GM08714 (cell line): ENCODE results near the gene B3GAT2.
"Not testable (repeated sequence)": the region's sequence is repeated elsewhere in the genome, so short reads cannot be mapped to it uniquely, and the experiment has no call there.

Experiments used
- H3K4me3 ChIP-seq: fragments of 200-500 bp; sonication (Bioruptor generic); 2 replicates; pipeline ENCODE4 v1.5.1; 2014; ENCODE audit warnings: mild to moderate bottlenecking, low read length, inconsistent platforms
- ZNF274 ChIP-seq: IDR thresholded peaks from 2 replicates; pipeline ENCODE4 v1.6.1; 2012; ENCODE audit warnings: mild to moderate bottlenecking, low read depth, low read length

The B3GAT2 gene

DNA sequence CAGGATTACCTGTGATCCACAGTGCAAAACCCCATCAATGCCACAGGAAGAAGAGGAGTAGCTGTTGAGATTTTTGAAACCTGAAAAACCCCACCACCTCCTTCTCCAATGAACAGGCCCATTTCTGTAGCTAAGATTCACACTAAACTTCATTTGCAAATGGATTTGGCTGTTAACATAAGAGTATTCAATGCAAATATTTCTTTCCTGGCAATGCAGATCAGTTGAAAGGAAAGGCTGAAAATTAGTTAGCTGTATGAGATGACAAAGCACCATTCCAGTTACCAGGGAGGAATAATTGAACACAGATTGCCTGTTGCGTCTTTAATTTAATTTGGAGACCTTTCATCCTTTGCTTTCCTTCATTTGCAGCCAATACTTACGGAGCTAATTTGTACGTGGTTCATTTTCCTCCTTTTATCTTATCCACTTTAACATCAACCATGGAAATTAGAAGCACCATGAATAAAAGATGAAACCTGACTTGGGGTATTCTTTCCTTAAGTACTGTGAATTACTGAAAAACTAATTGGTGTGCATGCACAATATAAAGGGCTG lies 4.2 kb downstream of the B3GAT2 start:
- no peak overlapping the region for H3K4me3 ChIP-seq
- TF ChIP-seq ZNF274 = no peak

DNA sequence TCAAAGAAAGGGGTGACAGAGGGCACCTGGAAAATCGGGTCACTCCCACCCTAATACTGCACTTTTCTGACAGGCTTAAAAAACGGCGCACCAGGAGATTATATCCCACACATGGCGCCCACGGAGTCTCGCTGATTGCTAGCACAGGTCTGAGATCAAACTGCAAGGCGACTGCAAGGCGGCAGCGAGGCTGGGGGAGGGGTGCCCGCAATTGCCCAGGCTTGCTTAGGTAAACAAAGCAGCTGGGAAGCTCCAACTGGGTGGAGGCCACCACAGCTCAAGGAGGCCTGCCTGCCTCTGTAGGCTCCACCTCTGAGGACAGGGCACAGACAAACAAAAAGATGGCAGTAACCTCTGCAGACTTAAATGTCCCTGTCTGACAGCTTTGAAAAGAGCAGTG lies 12.5 kb downstream of the B3GAT2 start:
- H3K4me3 ChIP-seq = not testable (repeated sequence)

DNA sequence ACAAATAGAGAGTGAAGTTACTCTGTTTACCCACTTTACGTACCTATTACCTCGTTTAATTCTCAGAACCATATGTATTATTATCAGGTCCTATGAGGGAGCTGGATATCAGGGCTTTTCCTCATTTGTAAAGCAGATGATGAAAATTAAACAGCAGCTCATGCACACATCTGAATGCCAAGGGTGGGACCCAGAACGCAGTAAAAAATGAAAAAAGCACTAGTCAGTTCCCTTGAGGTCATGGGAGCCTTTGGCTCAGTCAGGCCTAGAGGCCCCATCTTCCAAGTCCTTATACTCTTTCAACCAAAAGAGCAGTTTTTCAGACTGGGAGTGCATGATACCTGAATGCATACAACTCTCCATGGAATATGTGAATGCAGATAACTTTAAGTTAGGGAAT lies 23.0 kb downstream of the B3GAT2 start:
- no peak overlapping the region for H3K4me3 ChIP-seq
- TF ChIP-seq ZNF274 = no peak

DNA sequence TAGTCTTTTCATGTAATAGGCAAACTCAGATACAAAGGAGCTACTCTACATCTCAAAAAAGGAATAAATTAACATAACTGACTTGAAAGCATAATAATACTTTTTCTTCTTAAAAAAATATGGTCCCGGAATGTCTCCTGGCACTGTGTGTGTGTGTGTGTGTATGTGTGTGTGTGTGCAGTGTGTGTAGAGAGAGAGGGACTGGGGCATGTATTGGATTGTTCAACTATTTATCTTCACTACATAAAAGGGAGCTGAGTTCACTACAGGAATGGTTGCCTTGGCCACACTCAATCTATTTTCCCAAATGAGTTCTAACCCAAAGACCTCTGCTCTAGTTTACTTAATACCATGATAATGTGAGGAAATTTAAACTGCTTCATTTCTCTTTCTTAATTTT lies 51.1 kb downstream of the B3GAT2 start:
- no peak for TF ChIP-seq ZNF274
- H3K4me3 ChIP-seq = no peak overlapping the region

DNA sequence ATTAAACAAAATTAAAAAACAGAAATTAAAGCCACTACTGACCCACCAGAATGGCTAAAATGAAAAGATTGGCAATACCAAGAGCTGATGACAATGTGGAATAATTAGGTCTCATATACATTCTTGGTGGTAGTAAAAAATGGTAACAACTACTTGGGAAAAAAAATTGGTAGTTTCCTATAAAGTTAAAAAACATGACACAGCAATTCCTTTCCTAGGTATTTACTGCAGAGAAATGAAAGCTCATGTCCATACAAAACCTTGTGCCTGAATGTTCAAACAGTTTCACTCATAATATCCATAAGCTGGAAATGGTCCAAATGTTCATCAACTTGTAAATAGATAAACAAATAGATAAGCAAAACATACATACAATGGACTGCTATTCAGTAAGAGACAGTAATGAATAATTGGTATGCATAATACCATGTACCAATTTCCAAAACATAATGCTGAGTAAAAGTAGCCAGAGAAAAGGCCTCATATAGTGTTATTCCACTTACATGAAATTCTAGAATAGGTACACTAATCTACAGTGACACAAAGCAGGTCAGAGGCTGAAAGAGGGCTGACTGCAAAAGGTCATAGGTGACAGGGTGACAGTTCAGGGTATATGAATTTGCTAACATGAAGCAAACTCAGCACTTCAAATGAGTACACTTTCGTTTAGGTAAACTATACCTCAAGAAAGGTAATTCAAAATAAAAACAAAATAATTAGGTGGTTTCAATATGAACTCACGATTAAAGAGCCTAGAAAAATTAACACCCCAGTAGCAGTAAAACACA lies 53.0 kb downstream of the B3GAT2 start:
- TF ChIP-seq ZNF274 = no peak

DNA sequence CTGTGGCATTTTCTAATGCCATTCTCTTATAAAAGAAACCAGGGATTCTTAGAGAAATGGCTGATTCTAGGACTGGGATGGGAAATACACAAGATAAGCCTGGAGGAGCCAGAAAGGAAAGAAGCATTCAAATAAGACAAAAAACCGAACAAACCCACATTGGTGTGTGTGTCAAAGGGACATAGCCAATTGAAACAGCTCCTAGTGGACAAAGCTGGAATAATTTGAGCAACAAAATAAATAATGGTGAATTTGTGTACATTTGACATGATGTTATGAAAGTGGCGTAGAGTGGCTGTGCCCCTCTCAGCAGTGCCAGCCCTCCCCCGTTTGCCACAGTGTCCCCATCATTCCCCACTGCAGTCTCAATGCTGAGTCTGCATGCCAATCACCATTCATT lies 55.5 kb downstream of the B3GAT2 start:
- no peak for TF ChIP-seq ZNF274
- H3K4me3 ChIP-seq = no peak overlapping the region

More for the DNA sequence above, 53.0 kb downstream of the B3GAT2 start:
- no peak overlapping the region for H3K4me3 ChIP-seq

DNA sequence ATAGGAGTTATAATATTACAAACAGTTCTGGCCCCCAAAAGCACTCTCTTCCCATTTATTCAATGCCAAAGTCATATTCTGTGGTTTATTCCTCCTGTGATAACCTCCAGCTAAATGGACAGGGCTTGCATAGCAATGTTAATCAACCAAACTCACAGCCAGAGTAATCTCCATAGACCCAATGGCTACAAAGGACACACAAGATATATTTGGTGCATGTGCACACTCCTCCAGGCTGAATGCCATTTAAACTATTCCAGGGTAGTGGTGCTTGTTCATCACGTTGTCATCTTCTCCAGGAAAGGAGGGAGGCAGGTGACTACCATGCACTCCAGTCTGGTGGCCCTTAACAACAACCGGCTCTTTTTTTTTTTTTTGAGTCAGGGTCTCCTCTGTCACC lies 56.8 kb downstream of the B3GAT2 start:
- TF ChIP-seq ZNF274 = no peak

DNA sequence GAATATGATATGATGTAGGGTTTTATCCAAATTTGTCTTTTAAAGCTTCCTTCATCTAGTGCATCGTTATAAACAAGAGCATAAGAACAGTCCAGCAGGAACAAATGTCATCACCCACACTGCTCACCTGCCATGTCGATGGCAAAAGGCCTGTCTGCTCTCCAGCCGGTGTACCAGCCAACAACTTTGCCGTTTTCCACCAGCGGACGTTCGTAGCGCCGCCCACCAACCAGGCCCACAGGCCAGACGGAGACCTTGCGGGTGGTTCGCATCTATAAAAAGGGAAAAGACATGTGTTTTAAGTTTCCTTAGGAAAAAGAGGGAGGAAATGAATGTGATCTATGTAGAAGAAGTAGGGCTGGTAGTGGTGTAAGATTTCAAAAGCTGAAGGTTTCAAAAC lies 62.9 kb downstream of the B3GAT2 start:
- no peak for TF ChIP-seq ZNF274
- no peak overlapping the region for H3K4me3 ChIP-seq

More for the DNA sequence above, 56.8 kb downstream of the B3GAT2 start:
- no peak overlapping the region for H3K4me3 ChIP-seq

DNA sequence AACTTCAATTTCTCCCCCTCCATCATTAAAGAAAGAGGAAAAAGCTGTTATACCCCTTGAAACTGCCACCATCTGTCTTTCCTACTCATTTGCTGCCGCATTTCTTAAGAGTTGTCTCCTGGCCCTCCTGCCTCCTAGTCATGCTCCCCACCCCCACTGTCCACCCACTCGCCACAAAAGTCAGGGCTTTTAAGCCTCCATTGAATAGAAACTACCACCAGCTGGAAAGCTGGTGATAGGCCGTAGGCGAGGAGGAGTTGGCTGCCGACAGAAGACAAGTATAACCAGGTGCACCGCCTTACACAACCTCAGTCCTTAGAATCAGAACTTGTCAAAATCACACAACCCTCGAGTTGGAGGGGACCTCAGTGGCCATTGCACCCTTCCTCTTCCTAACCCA lies 67.6 kb downstream of the B3GAT2 start:
- no peak for TF ChIP-seq ZNF274
- no peak overlapping the region for H3K4me3 ChIP-seq

DNA sequence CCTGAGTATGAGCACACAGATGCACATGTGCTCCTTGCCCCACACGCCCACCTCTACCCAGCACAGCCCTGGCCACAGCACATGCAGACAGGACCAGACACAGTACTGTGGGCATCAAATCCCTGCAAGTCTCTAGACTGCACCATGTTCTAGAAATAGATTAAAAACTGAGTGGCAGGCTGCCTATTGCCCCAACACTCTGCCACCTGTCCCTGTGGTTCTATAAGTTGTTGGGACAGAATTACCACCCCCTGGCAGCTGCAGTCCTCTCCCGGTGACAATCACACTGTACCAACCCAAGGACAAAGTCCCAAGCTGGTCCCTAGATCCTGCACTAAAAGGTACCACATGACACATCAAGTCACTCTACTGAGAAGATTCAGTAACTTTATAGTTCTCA lies 70.2 kb downstream of the B3GAT2 start:
- TF ChIP-seq ZNF274 = no peak
- no peak overlapping the region for H3K4me3 ChIP-seq

DNA sequence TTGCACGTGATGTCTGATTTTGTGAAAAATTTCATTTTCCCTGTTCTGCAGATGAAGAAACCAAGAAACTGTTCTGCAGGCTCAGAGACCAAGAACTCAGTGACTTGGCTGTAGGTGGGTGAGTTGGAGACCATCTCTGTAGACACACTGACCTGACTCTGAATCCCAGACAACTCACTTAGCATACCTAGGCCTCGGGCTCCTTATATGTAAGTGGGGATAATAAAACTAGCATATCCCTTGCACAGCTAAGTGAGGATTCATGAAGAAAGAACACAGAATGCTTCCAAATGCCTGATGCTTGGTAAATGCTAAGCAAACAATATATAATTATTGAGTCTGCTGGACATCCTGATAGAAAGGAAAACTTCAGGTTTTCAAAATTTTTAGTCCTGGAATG lies 70.8 kb downstream of the B3GAT2 start:
- no peak for TF ChIP-seq ZNF274
- H3K4me3 ChIP-seq = no peak overlapping the region

DNA sequence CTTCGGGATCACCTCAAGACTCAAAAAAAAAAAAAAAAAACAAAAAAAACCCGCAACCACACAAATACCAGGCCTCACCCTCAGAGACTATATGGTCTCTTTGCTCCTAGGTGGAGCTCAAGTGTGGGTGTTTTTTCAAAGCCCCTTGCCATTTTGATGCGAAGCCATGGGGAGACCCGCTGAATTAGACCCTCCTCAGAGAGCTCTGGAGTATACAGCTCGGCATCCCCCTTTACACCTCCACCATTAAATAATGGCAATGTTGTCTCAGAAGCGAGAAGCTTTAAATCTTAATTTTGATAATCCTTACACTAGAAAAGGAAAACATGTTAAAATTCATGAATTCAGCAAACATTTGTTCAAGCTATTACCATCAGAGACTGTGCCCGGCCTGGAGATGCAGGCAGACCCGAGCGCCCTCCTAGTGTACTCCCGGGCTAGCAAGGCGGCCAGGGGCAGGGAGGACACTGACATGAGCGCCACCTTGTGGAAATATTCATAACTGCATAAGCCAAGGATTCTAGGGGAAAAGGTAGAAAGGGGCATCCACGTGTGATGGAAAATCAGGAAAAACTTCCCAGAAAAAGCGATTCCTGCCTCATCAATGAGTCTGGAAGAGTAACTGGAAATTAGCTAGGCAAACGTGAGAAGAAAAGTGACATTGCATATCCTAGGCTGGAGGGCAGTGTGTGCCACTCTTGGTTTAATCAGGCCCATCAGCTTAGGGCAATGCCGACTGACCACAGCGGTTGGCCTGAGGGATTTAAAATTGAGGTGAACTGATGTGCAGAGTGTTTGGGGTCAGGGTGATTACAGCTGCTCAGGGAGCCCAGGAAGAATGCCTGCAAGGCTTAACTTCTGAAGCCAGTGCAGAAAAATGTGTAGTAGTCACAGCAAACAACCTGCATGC lies 72.5 kb downstream of the B3GAT2 start:
- H3K4me3 ChIP-seq = no peak overlapping the region
- no peak for TF ChIP-seq ZNF274

DNA sequence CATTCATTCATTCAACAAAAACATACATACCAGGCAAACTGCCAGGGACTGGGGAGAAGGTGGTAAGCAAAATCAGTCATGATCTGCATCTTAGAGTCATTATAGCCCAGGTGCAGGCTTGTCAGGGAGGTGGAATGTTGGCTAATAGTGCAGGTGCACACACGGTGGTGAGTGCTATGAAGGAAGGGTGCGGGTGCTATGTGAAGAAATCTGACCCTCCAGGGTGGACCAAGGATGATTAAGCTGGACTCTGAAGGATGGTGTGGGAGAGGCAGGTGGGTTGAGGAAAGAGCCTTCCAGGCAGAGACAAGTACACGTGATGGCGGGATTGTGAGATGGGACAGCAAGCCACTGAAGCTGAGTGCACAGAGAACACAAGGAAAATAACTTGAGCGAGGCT lies 77.4 kb downstream of the B3GAT2 start:
- no peak for TF ChIP-seq ZNF274
- H3K4me3 ChIP-seq = no peak overlapping the region

DNA sequence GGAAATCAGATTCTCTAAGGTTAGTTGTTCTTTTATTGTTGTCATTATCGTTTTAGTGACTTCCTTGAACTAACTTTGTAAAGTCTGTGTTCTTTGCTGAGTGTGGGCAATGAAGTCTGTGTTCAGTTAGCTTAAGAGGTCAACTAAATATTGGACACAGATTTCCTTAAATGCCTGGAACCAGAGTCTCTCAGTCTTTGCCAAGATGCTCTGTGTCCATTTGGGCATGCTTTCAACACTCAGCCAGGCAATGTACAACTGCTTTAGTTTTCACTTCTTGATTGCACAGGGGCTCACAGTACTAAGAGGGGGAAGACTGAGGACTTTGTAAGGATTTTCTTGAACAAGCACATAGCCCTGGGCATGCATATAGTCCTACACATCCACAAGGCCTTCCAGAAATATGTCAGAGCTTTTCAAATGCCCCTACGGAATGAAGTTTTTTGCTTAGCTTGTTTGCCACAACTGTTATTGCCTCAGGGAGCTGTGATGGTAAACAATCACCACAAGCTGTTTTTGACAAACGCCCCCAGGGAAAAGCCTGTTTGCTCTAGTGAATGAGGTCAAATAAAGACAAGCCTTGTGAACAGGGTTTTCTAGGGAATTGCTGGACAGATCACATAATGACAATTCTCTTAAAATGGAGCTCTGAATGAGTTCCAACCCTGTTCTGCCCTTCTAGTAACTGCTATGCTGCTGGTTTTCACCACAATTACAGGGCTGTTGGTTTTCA lies 82.5 kb downstream of the B3GAT2 start:
- H3K4me3 ChIP-seq = no peak overlapping the region
- no peak for TF ChIP-seq ZNF274
